GM18861 (cell line): ENCODE measurements around the gene JMJD1C.

Experiments
- ATAC-seq: cut with Tn5 transposase; IDR thresholded peaks from one replicate; pipeline ENCODE4 v1.9.1; 2021; ENCODE audit not compliant: unreplicated experiment

JMJD1C gene

GRCh38 chr10:63264617-63265221 lies 201.1 kb downstream of the JMJD1C start:
- ATAC-seq: no peak

- ATAC-seq: no peak
Measured at GRCh38 chr10:63262430-63263073, 203.2 kb downstream of the JMJD1C start.

GRCh38 chr10:63261496-63261895 lies 204.3 kb downstream of the JMJD1C start:
- peak; percentile 40 for ATAC-seq

- no peak for ATAC-seq
Measured at GRCh38 chr10:63260860-63261251, 204.9 kb downstream of the JMJD1C start.

GRCh38 chr10:63260103-63260859 lies 205.5 kb downstream of the JMJD1C start:
- no peak for ATAC-seq

GRCh38 chr10:63258920-63259678 lies 206.7 kb downstream of the JMJD1C start:
- ATAC-seq: no peak

GRCh38 chr10:63257778-63258177 lies 208.0 kb downstream of the JMJD1C start:
- ATAC-seq: no peak

- no peak for ATAC-seq
Measured at GRCh38 chr10:63256009-63256773, 209.6 kb downstream of the JMJD1C start.

- ATAC-seq: no peak
Measured at GRCh38 chr10:63255316-63255715, 210.5 kb downstream of the JMJD1C start.

GRCh38 chr10:63253040-63253439 lies 212.7 kb downstream of the JMJD1C start:
- ATAC-seq: no peak

- no peak for ATAC-seq
Measured at GRCh38 chr10:63252095-63252762, 213.5 kb downstream of the JMJD1C start.

GRCh38 chr10:63250032-63250431 lies 215.7 kb downstream of the JMJD1C start:
- no peak for ATAC-seq

GRCh38 chr10:63247771-63248170 lies 218.0 kb downstream of the JMJD1C start:
- no peak for ATAC-seq

GRCh38 chr10:63246356-63246755 lies 219.4 kb downstream of the JMJD1C start:
- ATAC-seq: no peak

GRCh38 chr10:63241841-63242281 lies 223.9 kb downstream of the JMJD1C start:
- ATAC-seq: no peak

- ATAC-seq: no peak
Measured at GRCh38 chr10:63240807-63241206, 225.0 kb downstream of the JMJD1C start.

- ATAC-seq: no peak
Measured at GRCh38 chr10:63238501-63238900, 227.3 kb downstream of the JMJD1C start.

- ATAC-seq: no peak
Measured at GRCh38 chr10:63237396-63237795, 228.4 kb downstream of the JMJD1C start.

GRCh38 chr10:63236113-63236935 lies 229.5 kb downstream of the JMJD1C start:
- peak; percentile 81 for ATAC-seq
